ENCODE measurements around the gene HYAL2. TPM values are rescaled to one million over a fixed set of nuclear protein-coding genes. Genes with fewer than 3 reads are reported as not detected.

The HYAL2 gene
- total and polyA plus RNA-seq, 2 of the 8 experiments (the other 6 are each of a cell fraction or from before 2014, with no cell fraction given): 51.9 to 176 TPM

GRCh38 chr3:50268276-50268675 lies 54.3 kb downstream of the HYAL2 start (continued):
- TF ChIP-seq EP300 (IDR thresholded peaks at IDR 0.05; ENCODE audit: borderline replicate concordance in 1 of 2, low read depth in 2 of 2, low read length in 2 of 2) (no peak), RAD21 (IDR thresholded peaks at IDR 0.05 in 1 of 2, conservative IDR thresholded peaks at IDR 0.05 in 1 of 2; ENCODE audit: low read depth in 2 of 2, low read length in 2 of 2) (no peak), CBX8 (IDR thresholded peaks at IDR 0.05; ENCODE audit: borderline replicate concordance, low read depth, low read length) (no peak)

Other genes with a start within 250 kb of the HYAL2 start
- 82.7 and 83.7 TPM in 2 replicates for gene RBM5, start 233.8 kb downstream of the HYAL2 start, total RNA-seq (2021; fragmentation: NEBNext Ultra II Directional; extraction: Animal tissue kit (Norgen Biotek cat#: 25700))
- gene RBM5, start 233.8 kb downstream of the HYAL2 start, polyA plus RNA-seq (2011; rRNA removed): 98.8 and 144 TPM in 2 replicates
- gene SEMA3F, start 167.4 kb downstream of the HYAL2 start, total RNA-seq (2021; fragmentation: NEBNext Ultra II Directional; extraction: Animal tissue kit (Norgen Biotek cat#: 25700)): 37.0 and 39.6 TPM in 2 replicates
- gene SEMA3F, start 167.4 kb downstream of the HYAL2 start, polyA plus RNA-seq (2011; rRNA removed): 20.3 and 36.0 TPM in 2 replicates
- gene GNAT1, start 131.1 kb downstream of the HYAL2 start, total RNA-seq (2021; fragmentation: NEBNext Ultra II Directional; extraction: Animal tissue kit (Norgen Biotek cat#: 25700)): not detected in 2 replicates
- gene GNAT1, start 131.1 kb downstream of the HYAL2 start, polyA plus RNA-seq (2011; rRNA removed): 0.08 and 0.20 TPM in 2 replicates
- 0.57 and 1.2 TPM in 2 replicates for gene SLC38A3, start 117.5 kb downstream of the HYAL2 start, total RNA-seq (2021; fragmentation: NEBNext Ultra II Directional; extraction: Animal tissue kit (Norgen Biotek cat#: 25700))
- gene SLC38A3, start 117.5 kb downstream of the HYAL2 start, polyA plus RNA-seq (2011; rRNA removed): 3.7 and 4.7 TPM in 2 replicates
- gene GNAI2, start 86.5 kb downstream of the HYAL2 start, total RNA-seq (2021; fragmentation: NEBNext Ultra II Directional; extraction: Animal tissue kit (Norgen Biotek cat#: 25700)): 168 and 169 TPM in 2 replicates
- gene GNAI2, start 86.5 kb downstream of the HYAL2 start, polyA plus RNA-seq (2011; rRNA removed): 516 and 539 TPM in 2 replicates
- gene SEMA3B, start 53.6 kb downstream of the HYAL2 start, total RNA-seq (2021; fragmentation: NEBNext Ultra II Directional; extraction: Animal tissue kit (Norgen Biotek cat#: 25700)): 4.7 and 4.8 TPM in 2 replicates
- 3.0 and 7.1 TPM in 2 replicates for gene SEMA3B, start 53.6 kb downstream of the HYAL2 start, polyA plus RNA-seq (2011; rRNA removed)
- gene LSMEM2, start 43.7 kb downstream of the HYAL2 start, total RNA-seq (2021; fragmentation: NEBNext Ultra II Directional; extraction: Animal tissue kit (Norgen Biotek cat#: 25700)): 0.57 and 0.58 TPM in 2 replicates
- gene LSMEM2, start 43.7 kb downstream of the HYAL2 start, polyA plus RNA-seq (2011; rRNA removed): 0.68 and 0.94 TPM in 2 replicates
- gene IFRD2, start 30.3 kb downstream of the HYAL2 start, total RNA-seq (2021; fragmentation: NEBNext Ultra II Directional; extraction: Animal tissue kit (Norgen Biotek cat#: 25700)): 88.8 and 97.8 TPM in 2 replicates
- 76.7 and 123 TPM in 2 replicates for gene IFRD2, start 30.3 kb downstream of the HYAL2 start, polyA plus RNA-seq (2011; rRNA removed)
- gene HYAL3, start 23.3 kb downstream of the HYAL2 start, total RNA-seq (2021; fragmentation: NEBNext Ultra II Directional; extraction: Animal tissue kit (Norgen Biotek cat#: 25700)): 3.2 and 4.9 TPM in 2 replicates
- 12.2 and 13.0 TPM in 2 replicates for gene HYAL3, start 23.3 kb downstream of the HYAL2 start, polyA plus RNA-seq (2011; rRNA removed)
- 10.1 and 11.3 TPM in 2 replicates for gene NAA80, start 23.3 kb downstream of the HYAL2 start, total RNA-seq (2021; fragmentation: NEBNext Ultra II Directional; extraction: Animal tissue kit (Norgen Biotek cat#: 25700))
- gene NAA80, start 23.3 kb downstream of the HYAL2 start, polyA plus RNA-seq (2011; rRNA removed): 16.7 and 23.9 TPM in 2 replicates
- gene HYAL1, start 19.2 kb downstream of the HYAL2 start, total RNA-seq (2021; fragmentation: NEBNext Ultra II Directional; extraction: Animal tissue kit (Norgen Biotek cat#: 25700)): 1.7 and 2.0 TPM in 2 replicates
- 5.4 and 9.1 TPM in 2 replicates for gene HYAL1, start 19.2 kb downstream of the HYAL2 start, polyA plus RNA-seq (2011; rRNA removed)
- 30.8 and 33.3 TPM in 2 replicates for gene TUSC2, start 5.5 kb upstream of the HYAL2 start, total RNA-seq (2021; fragmentation: NEBNext Ultra II Directional; extraction: Animal tissue kit (Norgen Biotek cat#: 25700))
- 65.4 and 73.6 TPM in 2 replicates for gene TUSC2, start 5.5 kb upstream of the HYAL2 start, polyA plus RNA-seq (2011; rRNA removed)
- gene RASSF1, start 18.1 kb upstream of the HYAL2 start, total RNA-seq (2021; fragmentation: NEBNext Ultra II Directional; extraction: Animal tissue kit (Norgen Biotek cat#: 25700)): 10.3 and 11.2 TPM in 2 replicates
- gene RASSF1, start 18.1 kb upstream of the HYAL2 start, polyA plus RNA-seq (2011; rRNA removed): 15.7 and 15.9 TPM in 2 replicates
- 0.54 and 0.56 TPM in 2 replicates for gene ZMYND10, start 23.0 kb upstream of the HYAL2 start, total RNA-seq (2021; fragmentation: NEBNext Ultra II Directional; extraction: Animal tissue kit (Norgen Biotek cat#: 25700))
- gene ZMYND10, start 23.0 kb upstream of the HYAL2 start, polyA plus RNA-seq (2011; rRNA removed): 0.79 and 0.93 TPM in 2 replicates
- 25.0 and 28.4 TPM in 2 replicates for gene NPRL2, start 28.0 kb upstream of the HYAL2 start, total RNA-seq (2021; fragmentation: NEBNext Ultra II Directional; extraction: Animal tissue kit (Norgen Biotek cat#: 25700))
- gene NPRL2, start 28.0 kb upstream of the HYAL2 start, polyA plus RNA-seq (2011; rRNA removed): 51.4 and 52.3 TPM in 2 replicates
- gene CYB561D2, start 28.1 kb upstream of the HYAL2 start, total RNA-seq (2021; fragmentation: NEBNext Ultra II Directional; extraction: Animal tissue kit (Norgen Biotek cat#: 25700)): 9.8 and 9.9 TPM in 2 replicates
- gene CYB561D2, start 28.1 kb upstream of the HYAL2 start, polyA plus RNA-seq (2011; rRNA removed): 34.0 and 34.5 TPM in 2 replicates
- gene TMEM115, start 36.8 kb upstream of the HYAL2 start, total RNA-seq (2021; fragmentation: NEBNext Ultra II Directional; extraction: Animal tissue kit (Norgen Biotek cat#: 25700)): 25.3 and 25.4 TPM in 2 replicates
- gene TMEM115, start 36.8 kb upstream of the HYAL2 start, polyA plus RNA-seq (2011; rRNA removed): 32.4 and 41.9 TPM in 2 replicates
- 14.0 and 14.1 TPM in 2 replicates for gene CACNA2D2, start 180.9 kb upstream of the HYAL2 start, total RNA-seq (2021; fragmentation: NEBNext Ultra II Directional; extraction: Animal tissue kit (Norgen Biotek cat#: 25700))
- gene CACNA2D2, start 180.9 kb upstream of the HYAL2 start, polyA plus RNA-seq (2011; rRNA removed): 24.9 and 25.0 TPM in 2 replicates
- gene C3orf18, start 245.0 kb upstream of the HYAL2 start, total RNA-seq (2021; fragmentation: NEBNext Ultra II Directional; extraction: Animal tissue kit (Norgen Biotek cat#: 25700)): 7.5 and 8.2 TPM in 2 replicates
- 15.0 and 21.9 TPM in 2 replicates for gene C3orf18, start 245.0 kb upstream of the HYAL2 start, polyA plus RNA-seq (2011; rRNA removed)
- 9.6 and 9.7 TPM in 2 replicates for gene HEMK1, start 246.8 kb upstream of the HYAL2 start, total RNA-seq (2021; fragmentation: NEBNext Ultra II Directional; extraction: Animal tissue kit (Norgen Biotek cat#: 25700))
- 10.6 and 13.4 TPM in 2 replicates for gene HEMK1, start 246.8 kb upstream of the HYAL2 start, polyA plus RNA-seq (2011; rRNA removed)